ENCODE measurements around the gene STS.

The STS gene

GRCh38 chrX:7147413-7147977 lies at the start of gene STS:
STS (plus strand) TSS chrX:7147712; CDS start chrX:7253200, 105,488 bp downstream.
- DNase-seq (ENCODE audit: low read depth) = no peak

GRCh38 chrX:7100022-7100421 lies 47.5 kb upstream of the STS start:
- DNase-seq (ENCODE audit: low read depth) = no peak

- DNase-seq (ENCODE audit: low read depth) = no peak
Observed at GRCh38 chrX:7102119-7102518, 45.4 kb upstream of the STS start.

- no peak for DNase-seq (ENCODE audit: low read depth)
Observed at GRCh38 chrX:7106649-7107048, 40.9 kb upstream of the STS start.

- no peak for DNase-seq (ENCODE audit: low read depth)
Observed at GRCh38 chrX:7108030-7108429, 39.5 kb upstream of the STS start.

- DNase-seq (ENCODE audit: low read depth) = no peak
Observed at GRCh38 chrX:7109049-7109531, 38.4 kb upstream of the STS start.

GRCh38 chrX:7109838-7110793 lies 37.4 kb upstream of the STS start:
- DNase-seq (ENCODE audit: low read depth) = no peak

- DNase-seq (ENCODE audit: low read depth) = no peak
Observed at GRCh38 chrX:7110821-7111276, 36.7 kb upstream of the STS start.

GRCh38 chrX:7111518-7111917 lies 36.0 kb upstream of the STS start:
- DNase-seq (ENCODE audit: low read depth) = no peak

GRCh38 chrX:7112071-7112470 lies 35.4 kb upstream of the STS start:
- DNase-seq (ENCODE audit: low read depth) = no peak

- no peak for DNase-seq (ENCODE audit: low read depth)
Observed at GRCh38 chrX:7115557-7115956, 32.0 kb upstream of the STS start.

GRCh38 chrX:7116081-7116480 lies 31.4 kb upstream of the STS start:
- DNase-seq (ENCODE audit: low read depth) = no peak

GRCh38 chrX:7117587-7117986 lies 29.9 kb upstream of the STS start:
- no peak for DNase-seq (ENCODE audit: low read depth)

GRCh38 chrX:7119950-7120877 lies 27.3 kb upstream of the STS start:
- no peak for DNase-seq (ENCODE audit: low read depth)

- DNase-seq (ENCODE audit: low read depth) = no peak
Observed at GRCh38 chrX:7120878-7121219, 26.7 kb upstream of the STS start.

GRCh38 chrX:7127056-7127455 lies 20.5 kb upstream of the STS start:
- DNase-seq (ENCODE audit: low read depth) = no peak

- DNase-seq (ENCODE audit: low read depth) = no peak
Observed at GRCh38 chrX:7131621-7132020, 15.9 kb upstream of the STS start.

- no peak for DNase-seq (ENCODE audit: low read depth)
Observed at GRCh38 chrX:7132335-7133049, 15.0 kb upstream of the STS start.

GRCh38 chrX:7133050-7133440 lies 14.5 kb upstream of the STS start:
- no peak for DNase-seq (ENCODE audit: low read depth)

- DNase-seq (ENCODE audit: low read depth) = no peak
Observed at GRCh38 chrX:7134981-7135380, 12.5 kb upstream of the STS start.

GRCh38 chrX:7139202-7140081 lies 8.1 kb upstream of the STS start:
- DNase-seq (ENCODE audit: low read depth) = no peak
